ENCODE results near the gene DNAI1. TPM values are rescaled to one million over a fixed set of nuclear protein-coding genes. Genes with fewer than 3 reads are reported as not detected.

The DNAI1 gene
- total RNA-seq, 2 donors from 2014 or later, result 5.6 TPM; not detected in 1

DNA sequence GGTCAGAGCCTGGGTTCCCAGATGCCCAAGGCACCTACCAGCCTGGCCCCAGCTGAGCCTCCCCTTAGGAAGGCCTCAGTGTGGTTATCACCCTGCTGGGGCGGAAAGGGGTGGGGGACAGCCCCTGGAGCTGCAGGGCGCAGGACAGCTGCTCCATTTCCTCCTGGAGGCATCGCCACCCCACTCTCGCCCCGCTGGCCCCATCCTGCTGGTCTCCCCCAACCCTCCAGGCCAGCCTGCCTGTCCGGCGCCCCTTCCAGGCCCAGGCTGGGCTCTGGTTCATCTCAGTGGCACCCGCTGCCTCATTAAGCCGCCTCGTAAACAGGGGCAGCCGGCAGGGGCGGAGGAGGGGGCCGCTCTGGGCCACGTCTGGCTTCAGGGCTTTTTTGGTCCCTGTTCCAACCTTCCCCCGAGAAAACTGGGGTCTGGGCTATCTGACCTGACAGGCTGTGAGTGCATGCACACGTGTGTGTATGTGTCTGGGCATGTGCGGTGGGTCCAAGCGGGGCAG lies 95.0 kb downstream of the DNAI1 start:
- H3K36me3 ChIP-seq, result no peaks in the 10 kb centered on the region
- H3K27ac ChIP-seq, result no peak overlapping the region
- no peaks in the 10 kb centered on the region for H3K9me3 ChIP-seq
- no peak for TF ChIP-seq POLR2A (IDR thresholded peaks at IDR 0.05)
- TF ChIP-seq, protein P1, sequence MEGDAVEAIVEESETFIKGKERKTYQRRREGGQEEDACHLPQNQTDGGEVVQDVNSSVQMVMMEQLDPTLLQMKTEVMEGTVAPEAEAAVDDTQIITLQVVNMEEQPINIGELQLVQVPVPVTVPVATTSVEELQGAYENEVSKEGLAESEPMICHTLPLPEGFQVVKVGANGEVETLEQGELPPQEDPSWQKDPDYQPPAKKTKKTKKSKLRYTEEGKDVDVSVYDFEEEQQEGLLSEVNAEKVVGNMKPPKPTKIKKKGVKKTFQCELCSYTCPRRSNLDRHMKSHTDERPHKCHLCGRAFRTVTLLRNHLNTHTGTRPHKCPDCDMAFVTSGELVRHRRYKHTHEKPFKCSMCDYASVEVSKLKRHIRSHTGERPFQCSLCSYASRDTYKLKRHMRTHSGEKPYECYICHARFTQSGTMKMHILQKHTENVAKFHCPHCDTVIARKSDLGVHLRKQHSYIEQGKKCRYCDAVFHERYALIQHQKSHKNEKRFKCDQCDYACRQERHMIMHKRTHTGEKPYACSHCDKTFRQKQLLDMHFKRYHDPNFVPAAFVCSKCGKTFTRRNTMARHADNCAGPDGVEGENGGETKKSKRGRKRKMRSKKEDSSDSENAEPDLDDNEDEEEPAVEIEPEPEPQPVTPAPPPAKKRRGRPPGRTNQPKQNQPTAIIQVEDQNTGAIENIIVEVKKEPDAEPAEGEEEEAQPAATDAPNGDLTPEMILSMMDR (IDR thresholded peaks at IDR 0.05), result no peak
- no peak for TF ChIP-seq POLR2AphosphoS5 (IDR thresholded peaks at IDR 0.05)
- DNase-seq (ENCODE audit: low spot score), result no peak
- H3K4me3 ChIP-seq, result no peak overlapping the region
- WGBS, result 71% methylated on average over 10 of the region's 18 CpGs
- H3K4me1 ChIP-seq (replicated peaks), result no peaks in the 10 kb centered on the region
- H3K27me3 ChIP-seq (replicated peaks; ENCODE audit: insufficient read depth), result no peaks in the 10 kb centered on the region
- intact Hi-C loops (cut with DNase I), result no loop called here

DNA sequence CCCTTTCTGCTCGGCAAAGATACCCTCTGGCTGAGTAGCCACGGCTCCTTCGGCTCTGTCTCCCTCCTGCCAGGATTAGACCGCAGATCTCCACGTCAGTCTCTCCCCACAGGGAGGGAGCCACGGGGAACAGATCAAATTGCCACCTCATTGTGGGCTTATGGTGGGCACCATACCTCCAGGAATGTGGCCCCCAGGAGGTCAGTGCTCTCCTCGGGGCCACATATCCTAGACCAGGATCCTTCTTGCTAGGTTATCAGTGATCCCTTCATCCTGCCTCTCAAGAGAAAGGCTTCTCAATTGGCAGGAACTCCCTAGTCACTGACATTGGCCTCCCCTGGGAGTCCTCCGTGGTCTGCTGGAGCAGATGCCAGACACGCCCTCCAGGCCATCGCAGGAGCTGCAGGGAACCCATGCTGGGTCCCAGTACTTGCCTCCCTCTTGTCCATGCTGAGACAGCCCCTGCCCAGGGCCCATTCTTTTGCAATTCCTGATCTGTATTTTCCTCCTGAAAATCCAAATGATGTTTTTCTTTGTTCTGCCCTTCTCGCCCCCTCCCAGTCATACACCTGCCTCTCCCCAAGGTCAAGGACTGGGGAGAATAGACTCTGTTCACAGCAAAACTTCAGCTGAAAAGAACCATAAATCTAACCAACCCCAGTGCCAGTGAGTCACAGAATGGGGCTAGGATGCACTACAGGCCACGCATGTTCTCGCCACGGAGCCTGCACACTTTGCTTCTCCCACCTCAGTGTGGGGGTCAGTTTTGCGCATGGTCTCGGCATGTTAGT lies 95.8 kb downstream of the DNAI1 start:
- H3K27ac ChIP-seq, result no peak overlapping the region
- no peaks in the 10 kb centered on the region for H3K4me1 ChIP-seq (replicated peaks)
- TF ChIP-seq, protein P1 (IDR thresholded peaks at IDR 0.05), result no peak
- no peak for TF ChIP-seq POLR2A (IDR thresholded peaks at IDR 0.05)
- no peak for TF ChIP-seq POLR2AphosphoS5 (IDR thresholded peaks at IDR 0.05)
- WGBS, result 61% methylated on average over 16 of the region's 16 CpGs
- no peaks in the 10 kb centered on the region for H3K27me3 ChIP-seq (replicated peaks; ENCODE audit: insufficient read depth)
- no peak overlapping the region for H3K4me3 ChIP-seq
- H3K36me3 ChIP-seq, result no peaks in the 10 kb centered on the region
- intact Hi-C loops (cut with DNase I), result no loop called here
- no peak for DNase-seq (ENCODE audit: low spot score)
- H3K9me3 ChIP-seq, result no peaks in the 10 kb centered on the region

DNA sequence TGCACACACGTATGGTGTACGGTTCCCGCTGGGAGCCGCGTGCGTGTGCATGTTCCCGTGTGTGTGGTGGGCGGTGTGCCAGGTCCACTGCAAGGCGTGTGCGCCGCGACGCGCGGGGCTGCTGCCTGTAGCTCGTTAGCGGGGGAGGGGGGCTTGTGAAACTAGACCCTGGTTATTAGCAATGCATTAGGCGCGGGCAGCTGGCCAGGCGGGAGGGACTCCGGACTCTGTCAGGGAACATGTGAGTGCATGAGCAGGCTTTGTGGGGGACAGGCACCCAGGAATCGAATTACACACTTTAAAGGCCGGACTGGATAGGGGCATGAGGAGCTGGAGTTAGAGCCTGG lies 96.4 kb downstream of the DNAI1 start:
- no peaks in the 10 kb centered on the region for H3K4me1 ChIP-seq (replicated peaks)
- no peaks in the 10 kb centered on the region for H3K27me3 ChIP-seq (replicated peaks; ENCODE audit: insufficient read depth)
- no peaks in the 10 kb centered on the region for H3K9me3 ChIP-seq
- intact Hi-C loops (cut with DNase I), result no loop called here
- no peak for DNase-seq (ENCODE audit: low spot score)
- no peak overlapping the region for H3K4me3 ChIP-seq
- H3K36me3 ChIP-seq, result no peaks in the 10 kb centered on the region
- TF ChIP-seq POLR2A (IDR thresholded peaks at IDR 0.05) (no peak), POLR2AphosphoS5 (IDR thresholded peaks at IDR 0.05) (no peak)
- TF ChIP-seq, protein P1 (IDR thresholded peaks at IDR 0.05), result no peak
- WGBS, result 44% methylated on average over 19 of the region's 23 CpGs
- H3K27ac ChIP-seq, result no peak overlapping the region

DNA sequence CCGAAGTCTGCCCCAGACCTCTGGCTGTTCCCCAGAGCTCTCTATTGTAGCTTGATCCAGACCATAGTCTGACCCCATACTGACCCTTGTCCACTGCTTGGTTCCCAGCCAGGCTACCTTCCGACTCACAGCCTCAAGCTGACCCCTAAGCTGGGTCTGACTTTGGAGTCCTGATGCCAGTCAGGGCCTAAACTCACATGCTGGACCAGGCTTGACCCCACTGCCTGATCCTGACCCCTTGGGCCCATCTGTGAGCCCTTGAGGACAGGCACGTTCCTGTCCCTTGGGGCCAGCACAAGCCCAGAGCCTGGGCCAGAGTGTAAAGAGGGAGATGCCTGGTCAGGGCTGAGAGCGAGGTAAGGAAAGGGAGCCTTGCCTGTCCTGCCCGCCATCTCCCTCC lies 96.9 kb downstream of the DNAI1 start:
- Histone ChIP-seq H3K4me3 (no peak overlapping the region), H3K9me3 (no peaks in the 10 kb centered on the region), H3K4me1 (replicated peaks) (no peaks in the 10 kb centered on the region), H3K36me3 (no peaks in the 10 kb centered on the region), H3K27me3 (replicated peaks; ENCODE audit: insufficient read depth) (no peaks in the 10 kb centered on the region), H3K27ac (no peak overlapping the region)
- WGBS, result 76% methylated on average over 5 of the region's 5 CpGs
- TF ChIP-seq POLR2AphosphoS5 (IDR thresholded peaks at IDR 0.05) (no peak), POLR2A (IDR thresholded peaks at IDR 0.05) (no peak)
- TF ChIP-seq, protein P1 (IDR thresholded peaks at IDR 0.05), result no peak
- intact Hi-C loops (cut with DNase I), result no loop called here
- DNase-seq (ENCODE audit: low spot score), result no peak

Data from prostate gland (tissue), 2 donors.